Psoas muscle (tissue), 8 donors: ENCODE data around the gene JMJD1C. TPM values are rescaled to one million over a fixed set of nuclear protein-coding genes. Genes with fewer than 3 reads are reported as not detected.

Experiments
- ATAC-seq, 4 donors: fragments of 200-7000 bp; cut with Tn5 transposase; one replicate each; pipeline ENCODE4 v1.9.1; 2020; ENCODE audit warnings: moderate library complexity in 3 of 4, mild to moderate bottlenecking in 2 of 4
- DNase-seq, 2 donors: peaks; one replicate each; pipeline ENCODE4 v3.0.0-alpha.2; 2020
- H3K27ac ChIP-seq: fragments of 200-600 bp; one replicate; pipeline ENCODE4 v1.8.0; 2022
- H3K27me3 ChIP-seq, 3 donors: fragments of 200-600 bp in 1 of 3; one replicate each; pipeline versions ENCODE4 v1.6.1 to v1.8.0; 2013 to 2022; ENCODE audit warnings: low read length in 2 of 3, mild to moderate bottlenecking in 2 of 3, moderate library complexity in 1 of 3; ENCODE audit not compliant: insufficient read depth in 3 of 3
- H3K36me3 ChIP-seq, 2 donors: fragments of 200-600 bp in 1 of 2; one replicate each; pipeline versions ENCODE4 v1.6.1 to v1.8.0; 2013 to 2022; ENCODE audit warnings: low read depth in 1 of 2, mild to moderate bottlenecking in 1 of 2, moderate library complexity in 1 of 2; ENCODE audit not compliant: insufficient read depth in 1 of 2
- H3K4me1 ChIP-seq: fragments of 200-600 bp; one replicate; pipeline ENCODE4 v1.8.0; 2022
- H3K4me3 ChIP-seq: fragments of 200-600 bp; one replicate; pipeline ENCODE4 v1.8.0; 2022; ENCODE audit warnings: mild to moderate bottlenecking
- H3K9me3 ChIP-seq: fragments of 200-600 bp; one replicate; pipeline ENCODE4 v1.8.0; 2022
- CTCF ChIP-seq: fragments of 200-600 bp; IDR thresholded peaks from one replicate; pipeline ENCODE4 v1.8.0; 2022; ENCODE audit warnings: antibody characterized with exemption
- WGBS, 3 donors: extraction: QIAGEN DNeasy Blood & Tissue Kit; methylation state at CpG; one replicate each; pipeline versions ENCODE4 v1.1.6 to v1.1.7; 2013; 5-methylcytosine and 5-hydroxymethylcytosine counted together
- intact Hi-C, 2 donors: fragments of 100-400 bp; cut with DNase I; formaldehyde crosslinking; loops; one replicate each; pipeline versions ENCODE4 v1.11.0 to v1.14.2; 2022
- polyA plus RNA-seq, 3 donors: library from polyadenylated mRNA; stranded (reverse); fragments of 200-250 nt; gene quantifications; one replicate each; pipeline ENCODE4 v1.2.3, GENCODE V29; 2013
- total RNA-seq, 4 donors: library from RNA; stranded (reverse); fragmentation: NEBNext Ultra II Directional in 2 of 4; extraction: Animal tissue kit (Norgen Biotek cat#: 25700) in 2 of 4; gene quantifications; one replicate each; pipeline versions ENCODE4 v1.2.1 to v1.2.4, GENCODE V29; 2021 to 2023
- donor health status: healthy with polysubstance abuse.
- donor health status: DM: no; HTN: no; CAD: no; lungs with moderate emphysema.
- donor health status: Bipolar disorder and iron deficiency.
- donor health status: healthy.
- donor health status: DM: yes; HTN: yes; CAD: no.
- donor health status: DM: no; HTN: no; CAD: no.
- donor health status: DM: no; HTN: no; CAD: no.
- donor health status: DM: yes; HTN: yes; CAD: no.

Gene JMJD1C
- total and polyA plus RNA-seq, 7 donors = 17.5 to 74.4 (median 28.8) TPM

- no peak overlapping the region for H3K4me3 ChIP-seq
- no peak overlapping the region for H3K27ac ChIP-seq
- intact Hi-C loops = no loop called here
- WGBS, 3 donors = 75 to 79% (median 75%) methylated on average over 6 of the region's 6 CpGs
- H3K27me3 ChIP-seq = no peaks in the 10 kb centered on the region
- H3K9me3 ChIP-seq = no peaks in the 10 kb centered on the region
- no peaks in the 10 kb centered on the region for H3K36me3 ChIP-seq
- peaks cover 6% of the 10 kb centered on the region for H3K4me1 ChIP-seq
- ATAC-seq (no peak), DNase-seq (no peak)
- TF ChIP-seq CTCF = no peak
These were observed 16.1 kb upstream of the JMJD1C start for GRCh38 chr10:63481815-63482421.

GRCh38 chr10:63480237-63480636 is 14.5 kb upstream of the JMJD1C start:
- Histone ChIP-seq H3K4me3 (no peak overlapping the region), H3K27me3 (no peaks in the 10 kb centered on the region), H3K9me3 (no peaks in the 10 kb centered on the region), H3K36me3 (no peaks in the 10 kb centered on the region), H3K27ac (no peak overlapping the region), H3K4me1 (peaks cover 3% of the 10 kb centered on the region)
- no peak for ATAC-seq
- intact Hi-C loops = no loop called here
- 85 to 91% (median 85%) methylated on average over 5 of the region's 5 CpGs for WGBS, 3 donors
- no peak for DNase-seq
- TF ChIP-seq CTCF = no peak

- intact Hi-C loops = no loop called here
- H3K4me3 ChIP-seq = no peak overlapping the region
- ATAC-seq (no peak), DNase-seq (no peak)
- H3K4me1 ChIP-seq = peaks cover 2% of the 10 kb centered on the region
- H3K27me3 ChIP-seq = no peaks in the 10 kb centered on the region
- no peaks in the 10 kb centered on the region for H3K9me3 ChIP-seq
- WGBS, 3 donors = 67 to 77% (median 75%) methylated on average over 3 of the region's 3 CpGs
- no peak for TF ChIP-seq CTCF
- no peak overlapping the region for H3K27ac ChIP-seq
- H3K36me3 ChIP-seq = no peaks in the 10 kb centered on the region
These were observed 12.8 kb upstream of the JMJD1C start for GRCh38 chr10:63478564-63478963.

GRCh38 chr10:63477927-63478326 is 12.2 kb upstream of the JMJD1C start:
- ATAC-seq = no peak
- WGBS, 3 donors = 64 to 68% (median 64%) methylated on average over 1 of the region's 1 CpG
- H3K36me3 ChIP-seq = no peaks in the 10 kb centered on the region

More at GRCh38 chr10:63477927-63478326, 12.2 kb upstream of the JMJD1C start:
- Histone ChIP-seq H3K27me3 (no peaks in the 10 kb centered on the region), H3K27ac (no peak overlapping the region), H3K4me3 (no peak overlapping the region), H3K9me3 (no peaks in the 10 kb centered on the region), H3K4me1 (peaks cover 2% of the 10 kb centered on the region)
- DNase-seq = no peak
- intact Hi-C loops = no loop called here
- no peak for TF ChIP-seq CTCF
